ENCODE data around the gene ATP13A2. TPM values are rescaled to one million over a fixed set of nuclear protein-coding genes. Genes with fewer than 3 reads are reported as not detected.

The ATP13A2 gene
- total RNA-seq, 1 experiment from 2014 or later: 61.3 TPM

- Mint-ChIP-seq H3K4me1 (ENCODE audit: insufficient read depth, unreplicated experiment) (no peaks in the 10 kb centered on the region), H3K9me3 (ENCODE audit: unreplicated experiment) (no peaks in the 10 kb centered on the region), H3K27ac (ENCODE audit: low read depth, unreplicated experiment) (no peak overlapping the region)
These were observed 50.2 kb downstream of the ATP13A2 start for GRCh38 chr1:16961297-16962133.

GRCh38 chr1:16960560-16961296, 51.0 kb downstream of the ATP13A2 start:
- no peak overlapping the region for H3K27ac Mint-ChIP-seq (ENCODE audit: low read depth, unreplicated experiment)
- H3K27me3 Mint-ChIP-seq (ENCODE audit: insufficient read depth, unreplicated experiment): no peaks in the 10 kb centered on the region
- H3K36me3 Mint-ChIP-seq (ENCODE audit: insufficient read depth, unreplicated experiment): peaks cover 16% of the 10 kb centered on the region
- BruUV-seq (replicated peaks): no TSS peak
- DNase-seq (ENCODE audit: unreplicated experiment): no peak
- TF ChIP-seq CTCF (IDR thresholded peaks at IDR 0.05; ENCODE audit: unreplicated experiment): no peak
- ChIA-PET POLR2A (interaction anchor here (0.7 to 1.2 kb wide), 3 partner anchors 9 to 12 kb away, joined by 3 to 4 read pairs (median 3); no protein-coding TSS in a partner anchor), CTCF (interaction anchor here (0.8 to 1.2 kb wide), 2 partner anchors 84 to 88 kb away, joined by 3 read pairs; no protein-coding TSS in a partner anchor)
- no peaks in the 10 kb centered on the region for H3K4me1 Mint-ChIP-seq (ENCODE audit: insufficient read depth, unreplicated experiment)
- intact Hi-C loops (cut with micrococcal nuclease): no loop called here
- no peak overlapping the region for H3K4me3 Mint-ChIP-seq (ENCODE audit: unreplicated experiment)
- H3K9me3 Mint-ChIP-seq (ENCODE audit: unreplicated experiment): no peaks in the 10 kb centered on the region

More at GRCh38 chr1:16961297-16962133, 50.2 kb downstream of the ATP13A2 start:
- intact Hi-C loops (cut with micrococcal nuclease): no loop called here
- no peak for TF ChIP-seq CTCF (IDR thresholded peaks at IDR 0.05; ENCODE audit: unreplicated experiment)
- BruUV-seq (replicated peaks): no TSS peak
- Mint-ChIP-seq H3K4me3 (ENCODE audit: unreplicated experiment) (no peak overlapping the region), H3K36me3 (ENCODE audit: insufficient read depth, unreplicated experiment) (peaks cover 24% of the 10 kb centered on the region), H3K27me3 (ENCODE audit: insufficient read depth, unreplicated experiment) (no peaks in the 10 kb centered on the region)
- DNase-seq (ENCODE audit: unreplicated experiment): no peak
- CTCF ChIA-PET: interaction anchor here (0.5 to 0.9 kb wide), 3 partner anchors 9 to 283 kb away, joined by 3 to 4 read pairs (median 3); no protein-coding TSS in a partner anchor
- POLR2A ChIA-PET: interaction anchor here (1.2 kb wide), 1 partner anchor 9 kb away, joined by 3 read pairs; no protein-coding TSS in a partner anchor

GRCh38 chr1:16958475-16958874, 53.3 kb downstream of the ATP13A2 start:
- CTCF ChIA-PET: no interaction called here
- intact Hi-C loops (cut with micrococcal nuclease): no loop called here

More at GRCh38 chr1:16958475-16958874, 53.3 kb downstream of the ATP13A2 start:
- Mint-ChIP-seq H3K9me3 (ENCODE audit: unreplicated experiment) (no peaks in the 10 kb centered on the region), H3K27ac (ENCODE audit: low read depth, unreplicated experiment) (no peak overlapping the region), H3K27me3 (ENCODE audit: insufficient read depth, unreplicated experiment) (no peaks in the 10 kb centered on the region), H3K4me1 (ENCODE audit: insufficient read depth, unreplicated experiment) (no peaks in the 10 kb centered on the region), H3K36me3 (ENCODE audit: insufficient read depth, unreplicated experiment) (peaks cover 10% of the 10 kb centered on the region), H3K4me3 (ENCODE audit: unreplicated experiment) (no peak overlapping the region)
- no TSS peak for BruUV-seq (replicated peaks)
- no peak for DNase-seq (ENCODE audit: unreplicated experiment)
- no peak for TF ChIP-seq CTCF (IDR thresholded peaks at IDR 0.05; ENCODE audit: unreplicated experiment)
- POLR2A ChIA-PET: interaction anchor here (1.3 kb wide), 1 partner anchor 13 kb away, joined by 4 read pairs; no protein-coding TSS in a partner anchor

Data from MCF 10A (cell line).